IPS DF 4.7 (cell line): ENCODE measurements around the gene CCL5.
"Not testable (repeated sequence)": the region's sequence is repeated elsewhere in the genome, so short reads cannot be mapped to it uniquely, and the experiment has no call there.

Experiments used
- DNase-seq: peaks from one replicate; pipeline ENCODE4 v3.0.0-alpha.2; 2013; ENCODE audit warnings: low spot score; ENCODE audit errors: extremely low read depth

CCL5 gene

DNA sequence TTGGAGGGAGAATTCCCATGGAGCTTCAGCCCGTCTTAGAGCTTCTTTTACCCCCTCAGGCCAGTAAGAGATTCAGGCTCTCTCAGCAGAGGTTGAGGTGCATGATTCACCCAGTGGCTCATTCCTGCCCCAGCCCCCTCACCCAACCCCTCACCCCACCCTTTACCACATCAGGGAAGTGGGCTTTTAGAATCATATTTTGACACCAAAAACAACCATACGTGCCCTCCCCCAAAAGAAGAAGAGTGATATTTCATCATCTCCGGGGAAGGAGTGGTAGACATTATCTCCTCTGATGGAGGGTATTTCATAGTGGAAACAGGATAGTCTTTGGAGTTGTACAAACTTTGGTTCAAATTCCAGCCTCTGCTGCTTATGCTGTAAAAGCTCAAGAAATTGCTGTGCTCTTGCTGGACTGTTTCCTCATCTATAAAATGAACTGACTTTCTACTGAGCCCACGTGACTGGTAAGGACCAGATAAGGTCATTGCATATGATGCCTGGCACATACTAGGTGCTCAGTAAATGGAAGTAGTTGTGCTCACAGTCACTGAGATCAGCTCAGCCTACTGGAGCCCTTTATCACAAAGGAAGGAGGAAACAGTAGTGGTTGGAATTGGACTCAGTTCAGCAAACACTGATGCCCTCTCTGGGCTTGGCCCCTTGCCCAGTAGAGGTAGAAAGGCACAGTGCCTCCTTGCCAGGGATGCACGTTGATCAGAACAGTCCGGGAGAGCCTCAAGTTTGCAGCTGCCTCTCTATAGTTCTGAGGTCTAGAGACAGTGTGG, 18.3 kb upstream of the CCL5 start:
- DNase-seq, result no peak

- DNase-seq, result not testable (repeated sequence)
Observed at GRCh38 chr17:35897772-35898171, 17.6 kb upstream of the CCL5 start.

DNA sequence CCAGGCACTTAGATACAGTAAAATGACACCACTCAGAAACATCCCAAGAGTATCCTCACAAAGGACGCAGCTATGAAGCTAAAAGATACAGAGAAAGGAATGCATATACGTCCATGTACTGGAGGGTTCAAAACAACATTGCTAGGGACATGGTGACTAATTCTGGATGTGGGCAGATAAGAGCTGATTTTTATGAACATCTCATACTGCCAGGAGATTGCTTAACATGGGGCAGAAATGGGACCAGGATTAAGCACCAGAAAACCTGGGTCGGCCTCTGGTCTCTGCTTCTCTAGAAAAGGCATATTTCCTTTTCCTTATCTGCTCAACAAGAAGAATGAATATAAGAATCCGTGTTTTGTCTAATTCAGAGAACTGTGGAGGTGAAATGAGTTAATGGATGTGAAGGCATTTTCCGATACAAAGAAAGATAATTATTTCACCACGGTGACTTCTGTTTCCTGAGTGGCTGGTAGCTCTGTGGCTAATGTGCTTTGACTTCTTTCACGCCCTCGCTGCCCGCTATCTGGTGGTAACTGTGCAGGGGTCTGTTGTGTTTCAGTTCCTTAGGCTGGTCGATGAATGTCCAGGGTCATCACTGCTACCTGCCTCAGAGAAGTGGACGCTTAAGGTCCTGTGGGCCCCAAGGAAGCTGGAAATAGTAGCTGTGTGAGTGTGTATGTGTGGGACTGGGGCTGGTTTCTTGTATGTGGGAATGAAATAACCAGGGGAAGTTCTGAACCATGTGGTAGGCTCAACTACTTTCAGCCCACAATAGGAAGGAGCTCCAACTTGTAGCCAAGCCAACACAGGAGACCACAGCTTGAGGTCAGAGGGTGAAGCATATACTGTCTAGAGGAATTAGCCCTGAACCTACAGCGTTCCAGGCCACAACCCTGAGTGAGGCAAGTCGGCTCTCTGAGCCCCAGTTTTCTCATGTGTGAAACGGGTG, 15.8 kb upstream of the CCL5 start:
- DNase-seq, result no peak

DNA sequence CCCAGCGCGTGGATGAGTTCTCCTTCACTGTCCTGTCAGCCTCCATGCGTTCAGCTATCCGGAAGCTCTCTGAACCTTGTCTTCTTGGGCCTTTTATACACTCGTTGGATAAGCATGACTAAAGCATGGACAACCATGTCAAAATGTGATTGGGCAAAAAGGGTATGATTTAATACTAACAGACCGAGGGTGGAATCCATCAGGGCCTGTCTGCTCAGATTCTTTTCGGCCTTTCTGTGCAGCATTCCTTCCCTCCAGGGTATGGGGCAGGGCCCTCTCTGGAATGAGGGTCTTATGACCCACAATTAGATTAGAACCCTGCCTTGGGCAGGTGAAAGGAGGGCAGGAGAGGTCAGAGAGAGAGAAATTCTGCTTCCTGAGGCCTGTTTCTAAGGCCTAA, 14.0 kb upstream of the CCL5 start:
- no peak for DNase-seq

GRCh38 chr17:35893751-35894150, 13.6 kb upstream of the CCL5 start:
- no peak for DNase-seq

DNA sequence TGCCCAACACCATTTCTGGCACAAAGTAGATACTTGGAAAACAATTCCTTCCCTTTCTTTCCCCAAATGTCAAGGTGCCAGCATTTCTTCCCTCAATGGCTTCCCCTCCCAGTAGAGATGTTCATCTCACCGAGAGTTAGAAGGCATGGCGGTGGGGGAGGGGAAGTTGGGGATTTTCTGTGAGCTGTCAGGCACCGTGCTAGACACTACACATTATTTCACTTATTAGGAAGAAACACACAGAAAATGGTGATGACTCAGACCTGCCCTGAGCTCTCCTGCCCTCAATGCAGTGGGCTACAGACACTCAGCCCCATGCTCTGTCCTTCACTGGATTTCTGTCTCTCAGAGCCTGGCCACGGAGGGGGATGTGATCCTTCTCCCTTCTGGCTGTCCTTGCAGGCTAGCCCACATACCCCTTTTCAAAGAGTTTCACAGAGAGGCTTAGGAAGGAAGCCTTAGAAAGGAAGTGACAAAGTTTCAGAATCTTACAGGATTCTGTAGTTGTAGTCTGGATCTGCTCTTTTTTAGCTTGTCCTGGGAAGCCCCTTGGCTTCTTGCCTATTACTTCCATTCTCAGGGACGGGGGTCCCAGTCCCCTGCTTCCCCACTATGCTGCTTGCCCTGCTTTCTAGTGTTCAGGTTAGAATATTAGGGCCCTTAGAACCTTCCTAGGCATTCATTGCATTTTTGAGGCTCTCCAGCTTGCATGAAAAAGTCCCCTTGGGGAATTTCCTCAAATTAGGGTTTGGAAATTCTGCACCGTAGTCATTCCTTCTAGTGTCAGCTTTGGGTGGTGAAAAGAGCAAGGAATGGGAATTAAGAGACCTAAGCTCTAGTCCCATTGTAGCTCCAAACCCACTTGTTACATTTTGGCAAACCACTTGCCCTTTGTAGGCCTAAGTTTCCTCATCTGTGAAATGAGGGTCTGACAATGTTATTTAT, 12.2 kb upstream of the CCL5 start:
- DNase-seq, result no peak

- no peak for DNase-seq
Observed at GRCh38 chr17:35891269-35891668, 11.1 kb upstream of the CCL5 start.

GRCh38 chr17:35890774-35891155, 10.6 kb upstream of the CCL5 start:
- DNase-seq, result no peak

- no peak for DNase-seq
Observed at GRCh38 chr17:35889818-35890773, 9.9 kb upstream of the CCL5 start.

DNA sequence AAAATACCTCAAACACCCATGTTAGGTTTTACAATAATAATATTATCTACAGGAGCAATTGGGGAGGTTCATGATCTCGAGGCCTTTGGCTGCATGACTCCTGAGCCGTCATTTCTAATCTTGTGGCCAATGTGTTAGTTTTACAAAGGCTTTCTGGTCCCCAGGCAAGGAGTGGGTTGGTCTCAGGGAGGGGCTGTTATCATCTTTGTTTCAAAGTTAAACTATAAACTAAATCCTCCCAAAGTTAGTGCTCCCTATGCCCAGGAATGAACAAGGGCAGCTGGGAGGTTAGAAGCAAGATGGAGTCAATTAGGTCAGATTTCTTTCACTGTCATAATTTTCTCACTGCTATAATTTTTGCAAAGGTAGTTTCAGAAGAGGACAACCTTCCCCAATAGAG, 9.1 kb upstream of the CCL5 start:
- no peak for DNase-seq

DNA sequence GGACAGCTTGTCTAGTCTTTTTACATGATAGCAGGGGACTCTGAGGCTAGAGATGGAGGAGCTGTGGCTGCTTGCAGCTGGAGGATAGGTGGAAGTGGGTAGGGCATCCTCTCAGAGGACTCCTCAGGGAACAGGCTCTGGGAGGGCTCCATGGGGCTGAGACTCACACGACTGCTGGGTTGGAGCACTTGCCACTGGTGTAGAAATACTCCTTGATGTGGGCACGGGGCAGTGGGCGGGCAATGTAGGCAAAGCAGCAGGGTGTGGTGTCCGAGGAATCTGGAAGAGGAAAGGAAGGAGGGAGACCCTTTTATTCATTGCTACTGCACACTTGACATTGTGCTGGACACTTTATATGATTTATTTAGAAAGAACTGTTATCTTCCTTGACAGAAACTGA, 1.8 kb downstream of the CCL5 start:
- no peak for DNase-seq

GRCh38 chr17:35877345-35878029, 2.7 kb downstream of the CCL5 start:
- no peak for DNase-seq

DNA sequence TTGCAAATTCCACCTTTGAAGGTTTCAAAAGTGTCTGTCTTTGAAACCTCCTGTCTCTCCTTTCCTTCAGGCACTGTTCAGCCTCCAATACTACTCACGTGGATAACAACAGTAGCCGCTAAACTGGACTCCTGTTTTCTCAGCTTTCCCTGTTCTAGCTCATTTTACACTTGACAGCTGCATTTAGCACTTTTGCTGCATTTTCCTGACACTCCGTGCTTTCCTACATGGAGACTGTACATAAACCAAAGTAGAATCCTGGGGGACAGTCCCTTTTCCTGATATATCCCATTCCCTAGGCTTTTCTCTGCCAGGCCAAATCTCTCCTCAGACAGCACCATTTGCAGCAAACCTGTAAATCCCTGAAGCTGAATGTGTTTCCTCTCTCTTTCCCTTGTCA, 3.6 kb downstream of the CCL5 start:
- DNase-seq, result no peak

GRCh38 chr17:35875800-35876139, 4.4 kb downstream of the CCL5 start:
- no peak for DNase-seq

GRCh38 chr17:35875072-35875799, 4.9 kb downstream of the CCL5 start:
- DNase-seq, result no peak

GRCh38 chr17:35872196-35872980, 7.8 kb downstream of the CCL5 start:
- DNase-seq, result no peak

DNA sequence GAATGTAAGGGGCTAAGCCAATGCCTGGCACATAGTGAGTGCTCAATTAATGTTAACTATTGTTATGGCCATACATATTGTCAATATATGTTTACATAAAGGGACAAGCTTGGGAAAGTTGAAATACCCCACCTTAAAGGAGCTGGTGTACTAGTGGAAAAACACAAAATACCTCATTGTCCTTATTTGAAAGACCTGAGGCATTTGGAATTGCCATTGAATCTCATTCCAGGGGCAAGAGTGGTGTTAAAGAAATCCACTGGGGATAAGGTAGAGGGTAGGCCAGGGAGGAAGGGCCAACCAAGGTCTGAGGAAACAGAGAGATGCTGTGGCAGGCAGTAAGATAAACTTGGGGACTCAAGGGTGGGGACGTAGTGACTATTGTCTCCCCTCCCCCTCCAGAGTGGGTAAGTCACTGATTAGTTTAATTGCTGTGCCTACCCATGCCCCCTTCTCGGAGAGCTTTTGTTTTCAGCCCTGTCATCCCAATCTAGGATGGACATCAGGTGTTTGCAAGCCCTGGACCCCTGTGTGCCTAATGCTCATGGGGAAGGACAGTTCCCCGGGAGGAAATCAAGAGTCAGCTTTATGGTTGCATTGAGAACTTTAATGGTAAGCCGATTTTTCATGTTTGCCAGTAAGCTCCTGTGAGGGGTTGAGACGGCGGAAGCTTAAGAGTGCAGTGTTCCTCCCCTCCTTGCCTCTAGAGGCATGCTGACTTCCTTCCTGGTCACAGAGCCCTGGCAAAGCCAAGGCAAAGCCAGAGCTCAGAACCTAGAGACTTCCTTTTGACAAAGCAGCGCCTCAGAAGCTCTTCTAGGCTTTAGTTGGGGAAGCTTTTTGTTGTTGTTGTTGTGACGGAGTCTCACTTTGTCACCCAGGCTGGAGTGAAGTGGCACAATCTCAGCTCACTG, 9.0 kb downstream of the CCL5 start:
- no peak for DNase-seq
